ENCODE measurements around the gene DPP3. TPM values are rescaled to one million over a fixed set of nuclear protein-coding genes. Genes with fewer than 3 reads are reported as not detected.

The DPP3 gene
- total RNA-seq, 1 donor from 2014 or later = 42.7 TPM

GRCh38 chr11:66475349-66476172 is 4.7 kb upstream of the DPP3 start:
- no peak for DNase-seq (ENCODE audit: extremely low spot score, unreplicated experiment)
- Mint-ChIP-seq H3K27me3 (no peaks in the 10 kb centered on the region), H3K27ac (no peak overlapping the region), H3K9me3 (no peaks in the 10 kb centered on the region), H3K4me1 (ENCODE audit: unreplicated experiment) (peaks cover 16% of the 10 kb centered on the region), H3K4me3 (no peak overlapping the region), H3K36me3 (peaks cover 4% of the 10 kb centered on the region)
- TF ChIP-seq CTCF (conservative IDR thresholded peaks at IDR 0.05) = no peak

- TF ChIP-seq CTCF (conservative IDR thresholded peaks at IDR 0.05) = no peak
- H3K27me3 Mint-ChIP-seq = no peaks in the 10 kb centered on the region
- no peak for DNase-seq (ENCODE audit: extremely low spot score, unreplicated experiment)
- H3K27ac Mint-ChIP-seq = no peak overlapping the region
- peak overlapping the region; percentile 51 for H3K4me3 Mint-ChIP-seq
- H3K9me3 Mint-ChIP-seq = no peaks in the 10 kb centered on the region
- H3K36me3 Mint-ChIP-seq = peaks cover 4% of the 10 kb centered on the region
- H3K4me1 Mint-ChIP-seq (ENCODE audit: unreplicated experiment) = peaks cover 19% of the 10 kb centered on the region
Measured at GRCh38 chr11:66476173-66476840, 3.9 kb upstream of the DPP3 start.

GRCh38 chr11:66476841-66477251 is 3.4 kb upstream of the DPP3 start:
- H3K36me3 Mint-ChIP-seq = peaks cover 4% of the 10 kb centered on the region
- H3K4me3 Mint-ChIP-seq = peak overlapping the region; percentile 51
- no peaks in the 10 kb centered on the region for H3K9me3 Mint-ChIP-seq
- H3K27ac Mint-ChIP-seq = no peak overlapping the region
- H3K4me1 Mint-ChIP-seq (ENCODE audit: unreplicated experiment) = peaks cover 19% of the 10 kb centered on the region
- no peak for DNase-seq (ENCODE audit: extremely low spot score, unreplicated experiment)
- H3K27me3 Mint-ChIP-seq = no peaks in the 10 kb centered on the region
- TF ChIP-seq CTCF (conservative IDR thresholded peaks at IDR 0.05) = no peak

GRCh38 chr11:66477263-66478201 is 2.7 kb upstream of the DPP3 start:
- no peak for TF ChIP-seq CTCF (conservative IDR thresholded peaks at IDR 0.05)

GRCh38 chr11:66478729-66479393 is 1.4 kb upstream of the DPP3 start:
- Mint-ChIP-seq H3K36me3 (peaks cover 4% of the 10 kb centered on the region), H3K4me3 (peak overlapping the region; percentile 94), H3K9me3 (no peaks in the 10 kb centered on the region), H3K4me1 (ENCODE audit: unreplicated experiment) (peaks cover 19% of the 10 kb centered on the region), H3K27ac (peak overlapping the region; percentile 89), H3K27me3 (no peaks in the 10 kb centered on the region)
- DNase-seq (ENCODE audit: extremely low spot score, unreplicated experiment) = no peak
- peak; percentile 87 for TF ChIP-seq CTCF (conservative IDR thresholded peaks at IDR 0.05)

More at GRCh38 chr11:66477263-66478201, 2.7 kb upstream of the DPP3 start:
- Mint-ChIP-seq H3K27me3 (no peaks in the 10 kb centered on the region), H3K36me3 (peaks cover 4% of the 10 kb centered on the region), H3K4me3 (peak overlapping the region; percentile 78), H3K27ac (peak overlapping the region; percentile 13), H3K9me3 (no peaks in the 10 kb centered on the region), H3K4me1 (ENCODE audit: unreplicated experiment) (peaks cover 19% of the 10 kb centered on the region)
- DNase-seq (ENCODE audit: extremely low spot score, unreplicated experiment) = no peak

Data from type B pancreatic cell (in vitro differentiated cells).